ENCODE data around the gene OBI1.

Gene OBI1

GRCh38 chr13:78650717-78651083 is 8.3 kb downstream of the OBI1 start:
- no peak for DNase-seq

GRCh38 chr13:78649997-78650716 is 8.8 kb downstream of the OBI1 start:
- no peak for DNase-seq

GRCh38 chr13:78647109-78647678 is 11.8 kb downstream of the OBI1 start:
- DNase-seq = peak; percentile 5

- DNase-seq = no peak
These were observed 20.7 kb downstream of the OBI1 start for GRCh38 chr13:78638216-78638615.

- no peak for DNase-seq
These were observed 22.5 kb downstream of the OBI1 start for GRCh38 chr13:78636495-78636894.

- no peak for DNase-seq
These were observed 26.0 kb downstream of the OBI1 start for GRCh38 chr13:78632996-78633395.

GRCh38 chr13:78631077-78631476 is 27.9 kb downstream of the OBI1 start:
- no peak for DNase-seq

- DNase-seq = no peak
These were observed 28.4 kb downstream of the OBI1 start for GRCh38 chr13:78630511-78630910.

GRCh38 chr13:78625384-78625783 is 33.6 kb downstream of the OBI1 start:
- no peak for DNase-seq

- DNase-seq = no peak
These were observed 35.8 kb downstream of the OBI1 start for GRCh38 chr13:78623132-78623531.

GRCh38 chr13:78620936-78621470 is 38.0 kb downstream of the OBI1 start:
- no peak for DNase-seq

GRCh38 chr13:78618411-78618810 is 40.5 kb downstream of the OBI1 start:
- no peak for DNase-seq

GRCh38 chr13:78611040-78611439 is 47.9 kb downstream of the OBI1 start:
- DNase-seq = no peak

GRCh38 chr13:78610381-78610883 is 48.5 kb downstream of the OBI1 start:
- DNase-seq = no peak

- DNase-seq = peak; percentile 61
These were observed 49.3 kb downstream of the OBI1 start for GRCh38 chr13:78609464-78610205.

GRCh38 chr13:78608688-78609463 is 50.1 kb downstream of the OBI1 start:
- peak; percentile 70 for DNase-seq

GRCh38 chr13:78608252-78608687 is 50.7 kb downstream of the OBI1 start:
- DNase-seq = no peak

GRCh38 chr13:78607409-78608251 is 51.3 kb downstream of the OBI1 start:
- DNase-seq = peak; percentile 61

- DNase-seq = peak; percentile 15
These were observed 52.2 kb downstream of the OBI1 start for GRCh38 chr13:78606471-78607408.

Measured in right kidney (tissue), 1 donor.